Measurements from ENCODE around the gene AMER1.

DNA sequence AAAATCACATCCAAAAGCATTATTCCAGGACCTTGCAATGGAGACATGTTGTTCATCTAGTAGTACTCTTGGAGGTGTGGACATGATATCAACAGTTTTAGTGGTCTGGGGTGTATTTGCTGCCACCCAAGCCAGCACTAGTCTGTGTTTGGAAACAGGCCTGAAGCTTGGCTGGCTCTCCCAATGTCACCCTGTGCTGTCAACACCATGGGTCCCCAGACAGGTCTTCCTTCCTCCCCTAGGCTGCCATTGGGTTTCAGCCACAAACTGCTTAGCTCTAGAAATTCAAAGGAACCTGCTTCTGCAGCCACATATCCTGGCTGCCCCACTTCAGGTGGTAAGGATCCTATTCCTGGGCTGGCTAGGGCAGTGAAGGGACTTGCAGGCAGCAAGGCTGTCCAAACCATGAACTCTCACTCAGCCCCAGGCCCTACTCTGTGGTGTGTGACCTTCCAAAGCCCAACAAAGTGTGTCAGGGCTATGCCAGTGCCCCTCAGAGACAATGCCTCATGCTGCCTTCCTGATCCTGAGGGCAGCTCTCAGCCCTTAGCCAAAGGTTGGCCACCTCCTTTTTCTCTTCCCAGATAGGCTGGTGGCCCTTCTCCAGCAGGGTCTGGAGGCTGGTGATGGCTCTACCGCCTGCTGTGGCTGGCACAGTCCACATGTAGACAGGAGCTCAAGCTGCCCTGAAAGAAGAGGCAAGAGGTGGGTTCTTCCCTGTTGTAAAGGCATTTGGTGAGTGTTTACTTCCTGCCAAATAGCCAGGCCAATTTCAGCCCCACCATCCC is 18.3 kb downstream of the AMER1 start:
- TF ChIP-seq POLR2AphosphoS5 (IDR thresholded peaks at IDR 0.05) (no peak), POLR2A (IDR thresholded peaks at IDR 0.05) (no peak)
- TF ChIP-seq, protein P1, sequence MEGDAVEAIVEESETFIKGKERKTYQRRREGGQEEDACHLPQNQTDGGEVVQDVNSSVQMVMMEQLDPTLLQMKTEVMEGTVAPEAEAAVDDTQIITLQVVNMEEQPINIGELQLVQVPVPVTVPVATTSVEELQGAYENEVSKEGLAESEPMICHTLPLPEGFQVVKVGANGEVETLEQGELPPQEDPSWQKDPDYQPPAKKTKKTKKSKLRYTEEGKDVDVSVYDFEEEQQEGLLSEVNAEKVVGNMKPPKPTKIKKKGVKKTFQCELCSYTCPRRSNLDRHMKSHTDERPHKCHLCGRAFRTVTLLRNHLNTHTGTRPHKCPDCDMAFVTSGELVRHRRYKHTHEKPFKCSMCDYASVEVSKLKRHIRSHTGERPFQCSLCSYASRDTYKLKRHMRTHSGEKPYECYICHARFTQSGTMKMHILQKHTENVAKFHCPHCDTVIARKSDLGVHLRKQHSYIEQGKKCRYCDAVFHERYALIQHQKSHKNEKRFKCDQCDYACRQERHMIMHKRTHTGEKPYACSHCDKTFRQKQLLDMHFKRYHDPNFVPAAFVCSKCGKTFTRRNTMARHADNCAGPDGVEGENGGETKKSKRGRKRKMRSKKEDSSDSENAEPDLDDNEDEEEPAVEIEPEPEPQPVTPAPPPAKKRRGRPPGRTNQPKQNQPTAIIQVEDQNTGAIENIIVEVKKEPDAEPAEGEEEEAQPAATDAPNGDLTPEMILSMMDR (IDR thresholded peaks at IDR 0.05) = no peak
